ENCODE measurements around the gene IQCE.
"Not testable (repeated sequence)": the region's sequence is repeated elsewhere in the genome, so short reads cannot be mapped to it uniquely, and the experiment has no call there.

IQCE gene

DNA sequence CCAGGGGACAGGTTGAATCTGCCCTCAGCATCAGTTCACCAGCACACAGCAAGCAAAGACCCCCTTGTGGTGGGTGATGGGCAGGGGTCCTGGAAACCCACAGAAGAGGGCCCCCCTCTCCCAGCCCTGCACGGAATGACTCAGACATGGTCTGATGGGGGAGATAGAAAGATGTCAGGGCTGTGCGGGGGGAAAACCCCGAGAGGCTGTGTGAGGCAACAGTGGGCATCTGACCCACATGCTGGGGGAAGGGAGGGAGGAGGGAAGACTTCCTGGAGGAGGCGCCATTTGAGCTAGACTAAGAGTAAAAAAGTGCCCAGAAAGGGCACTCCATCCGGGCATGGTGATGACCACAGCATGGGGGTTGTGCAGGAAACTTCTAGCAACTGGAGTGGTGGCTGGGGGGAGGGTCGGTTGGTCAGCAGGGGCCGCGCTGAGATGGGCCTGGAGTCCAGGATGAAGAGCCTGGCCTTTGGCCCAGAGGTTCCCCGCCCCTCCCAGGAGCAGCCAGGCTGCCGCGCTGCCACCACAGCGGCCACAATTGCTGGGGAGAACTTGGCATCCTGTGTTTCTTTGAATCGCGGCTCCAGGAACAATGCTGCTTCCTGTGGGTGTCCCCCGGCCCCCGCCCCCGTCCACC, 36.7 kb upstream of the IQCE start:
- DNase-seq (ENCODE audit: low spot score): no peak

DNA sequence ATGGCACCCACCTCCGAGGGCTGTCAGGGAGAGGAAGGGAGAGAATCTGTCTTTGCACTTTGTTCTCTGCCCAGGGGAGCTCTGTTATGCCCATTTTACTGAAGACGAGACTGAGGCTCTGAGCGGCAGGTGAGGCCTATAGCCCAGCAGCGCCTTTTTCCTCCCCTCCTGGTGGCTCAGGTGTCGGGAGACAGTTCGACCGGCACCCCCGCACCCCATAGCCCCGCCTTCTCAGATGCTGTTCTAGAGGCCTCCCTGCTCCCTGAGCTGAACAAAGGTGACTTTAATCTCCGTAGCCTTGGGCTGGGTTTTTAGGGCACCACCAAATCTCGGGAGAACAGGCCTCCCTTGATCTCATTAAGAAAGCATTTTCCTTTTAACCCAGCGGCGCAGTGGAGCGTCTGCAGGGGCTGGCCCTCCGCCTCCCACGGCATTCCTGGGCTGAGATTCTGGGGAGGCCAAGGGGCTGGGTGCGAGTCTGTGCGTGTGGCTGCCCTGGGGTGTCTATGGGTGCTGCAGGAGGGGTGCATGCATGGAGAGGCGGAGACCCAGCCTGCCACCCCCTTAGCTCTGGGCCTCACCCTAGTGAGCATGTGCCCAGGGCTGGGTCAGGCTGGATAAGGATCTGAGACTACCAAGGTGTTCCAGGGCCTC, 35.9 kb upstream of the IQCE start:
- DNase-seq (ENCODE audit: low spot score): no peak

DNA sequence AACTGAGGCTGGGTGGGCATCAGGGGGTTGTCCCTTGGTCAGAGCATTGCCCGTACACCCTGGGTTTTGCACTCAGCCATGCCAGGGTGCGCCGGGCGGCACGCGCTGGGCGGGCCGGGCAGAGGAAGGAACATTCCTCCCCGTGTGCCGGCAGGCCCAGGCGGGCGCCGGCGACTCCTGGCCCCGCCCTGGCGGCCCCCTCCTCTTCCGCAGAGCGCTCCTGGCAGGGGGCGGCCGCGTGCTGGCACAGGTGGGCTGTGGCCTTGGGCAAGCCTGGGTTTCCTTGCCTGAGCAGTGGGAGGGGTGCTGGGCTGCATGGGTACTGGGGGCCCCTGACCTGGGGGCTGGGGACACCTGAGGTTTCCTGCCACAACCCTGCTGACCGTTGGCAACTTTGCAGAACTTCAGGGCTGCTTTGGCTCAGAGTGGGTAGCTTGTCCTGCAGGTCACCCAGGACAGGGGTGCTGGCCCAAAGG, 35.3 kb upstream of the IQCE start:
- DNase-seq (ENCODE audit: low spot score): no peak

DNA sequence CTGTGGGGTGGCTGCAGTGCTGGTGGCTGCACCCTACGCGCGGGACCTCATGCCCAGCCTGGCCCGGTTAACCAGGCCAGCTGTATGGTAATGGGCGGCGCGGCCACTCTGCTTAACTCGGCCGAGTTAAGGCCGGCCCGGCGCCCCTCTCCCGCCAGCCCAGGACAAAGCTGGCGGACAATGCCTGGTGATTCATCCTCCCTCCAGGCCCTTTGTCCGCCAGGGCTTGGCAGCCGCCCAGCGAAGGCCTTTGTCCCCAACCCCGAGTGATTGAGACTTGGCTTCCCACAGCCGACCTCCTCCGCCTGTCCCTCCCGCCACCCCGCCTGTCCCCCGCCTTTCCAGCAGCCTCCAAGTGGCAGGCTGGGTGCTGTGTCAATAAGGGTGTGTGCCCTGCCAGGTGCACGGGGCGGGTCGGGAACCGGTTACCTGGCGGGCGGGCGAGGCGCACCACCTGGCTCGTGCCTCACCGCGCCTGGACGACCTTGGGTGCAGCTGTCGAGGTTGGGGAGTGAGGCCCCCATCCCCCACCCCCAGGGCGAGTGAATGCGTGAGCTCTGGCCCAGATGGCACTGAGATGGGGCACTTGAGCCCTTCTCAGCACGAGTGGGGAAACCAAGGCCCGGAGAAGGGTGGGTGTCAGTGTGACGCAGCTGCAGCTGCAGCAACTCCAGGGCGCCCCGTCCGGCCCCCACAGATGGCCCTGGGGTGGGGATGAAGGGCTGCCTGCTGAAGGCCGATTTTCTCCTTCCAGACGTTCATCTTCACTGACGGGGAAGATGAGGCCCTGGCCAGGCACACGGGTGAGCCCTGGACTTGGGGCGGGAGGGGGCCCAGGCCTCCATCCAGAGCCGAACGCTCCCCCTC, 34.6 kb upstream of the IQCE start:
- peak; percentile 94 for DNase-seq (ENCODE audit: low spot score)

DNA sequence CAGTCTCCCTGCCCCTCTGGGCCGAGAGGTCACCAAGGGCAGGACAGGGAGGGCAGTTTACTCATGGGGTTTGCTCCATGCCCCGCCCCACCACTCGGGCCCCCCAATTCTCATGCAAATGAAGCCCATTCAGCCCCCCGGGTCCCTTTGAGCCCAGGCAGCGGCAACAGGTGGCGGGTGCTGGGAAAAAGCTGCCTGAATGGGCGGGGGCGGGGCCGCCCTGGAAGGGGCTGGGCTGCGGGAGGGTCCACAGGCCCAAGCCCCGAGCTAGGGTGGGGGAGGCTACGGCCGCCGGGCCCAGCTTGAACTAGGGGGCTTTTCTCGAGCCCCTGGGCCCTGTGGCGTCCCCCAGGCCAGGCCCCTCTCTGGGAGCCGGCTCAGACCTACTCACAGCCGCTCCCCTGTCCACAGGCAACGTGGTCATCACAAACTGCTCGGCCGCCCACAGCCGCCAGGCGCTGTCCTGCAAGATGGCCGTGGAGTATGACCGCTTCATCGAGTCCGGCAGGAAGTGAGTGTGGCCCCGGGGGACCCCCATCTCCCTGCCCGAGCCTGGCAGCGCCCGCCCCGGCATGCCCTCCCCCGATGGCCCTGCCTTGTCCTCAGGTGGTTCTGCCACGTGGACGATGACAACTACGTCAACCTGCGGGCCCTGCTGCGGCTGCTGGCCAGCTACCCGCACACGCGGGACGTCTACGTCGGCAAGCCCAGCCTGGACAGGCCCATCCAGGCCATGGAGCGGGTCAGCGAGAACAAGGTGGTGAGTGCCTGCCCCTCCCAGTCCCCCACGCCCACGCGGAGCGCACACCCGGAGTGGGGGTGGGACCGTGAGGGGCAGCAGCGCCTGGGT, 33.7 kb upstream of the IQCE start:
- DNase-seq (ENCODE audit: low spot score): no peak

DNA sequence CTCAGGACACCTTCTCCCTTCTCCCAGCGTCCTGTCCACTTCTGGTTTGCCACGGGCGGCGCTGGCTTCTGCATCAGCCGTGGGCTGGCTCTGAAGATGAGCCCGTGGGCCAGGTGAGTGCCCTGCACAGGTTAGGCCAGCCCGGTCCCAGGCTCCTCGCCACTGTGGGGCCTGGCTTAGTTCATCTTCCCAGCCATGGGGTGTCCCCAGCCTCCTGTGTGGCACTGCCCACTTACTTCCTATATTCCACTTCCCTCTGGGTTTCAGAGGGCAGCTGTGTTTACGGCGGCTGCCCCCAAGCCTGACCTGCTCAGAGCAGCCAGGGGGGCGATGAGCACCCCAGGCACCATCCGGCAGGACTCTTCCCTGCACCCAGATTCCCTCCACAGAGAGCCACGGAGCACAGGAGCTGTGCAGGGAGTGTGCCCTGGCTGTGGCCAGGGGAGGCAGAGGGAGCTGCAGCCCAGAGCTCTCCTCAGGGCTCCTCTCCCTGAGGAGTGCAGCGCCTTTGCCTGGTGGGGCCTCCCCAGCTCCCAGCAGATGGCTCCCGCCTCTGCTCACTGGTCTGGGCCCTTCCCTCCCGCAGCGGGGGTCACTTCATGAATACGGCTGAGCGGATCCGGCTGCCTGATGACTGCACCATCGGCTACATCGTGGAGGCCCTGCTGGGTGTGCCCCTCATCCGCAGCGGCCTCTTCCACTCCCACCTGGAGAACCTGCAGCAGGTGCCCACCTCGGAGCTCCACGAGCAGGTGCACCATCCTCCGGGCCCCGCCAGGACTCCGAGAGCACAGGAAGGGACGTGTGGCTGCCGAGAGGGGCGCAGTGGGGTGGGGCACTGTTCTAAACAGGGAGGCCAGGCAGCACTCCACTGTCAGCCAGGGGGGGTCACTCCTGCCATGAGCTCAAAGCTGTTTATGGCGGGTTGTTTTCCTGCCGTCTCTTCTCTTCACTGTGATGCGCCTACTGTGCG, 32.8 kb upstream of the IQCE start:
- DNase-seq (ENCODE audit: low spot score): no peak

DNA sequence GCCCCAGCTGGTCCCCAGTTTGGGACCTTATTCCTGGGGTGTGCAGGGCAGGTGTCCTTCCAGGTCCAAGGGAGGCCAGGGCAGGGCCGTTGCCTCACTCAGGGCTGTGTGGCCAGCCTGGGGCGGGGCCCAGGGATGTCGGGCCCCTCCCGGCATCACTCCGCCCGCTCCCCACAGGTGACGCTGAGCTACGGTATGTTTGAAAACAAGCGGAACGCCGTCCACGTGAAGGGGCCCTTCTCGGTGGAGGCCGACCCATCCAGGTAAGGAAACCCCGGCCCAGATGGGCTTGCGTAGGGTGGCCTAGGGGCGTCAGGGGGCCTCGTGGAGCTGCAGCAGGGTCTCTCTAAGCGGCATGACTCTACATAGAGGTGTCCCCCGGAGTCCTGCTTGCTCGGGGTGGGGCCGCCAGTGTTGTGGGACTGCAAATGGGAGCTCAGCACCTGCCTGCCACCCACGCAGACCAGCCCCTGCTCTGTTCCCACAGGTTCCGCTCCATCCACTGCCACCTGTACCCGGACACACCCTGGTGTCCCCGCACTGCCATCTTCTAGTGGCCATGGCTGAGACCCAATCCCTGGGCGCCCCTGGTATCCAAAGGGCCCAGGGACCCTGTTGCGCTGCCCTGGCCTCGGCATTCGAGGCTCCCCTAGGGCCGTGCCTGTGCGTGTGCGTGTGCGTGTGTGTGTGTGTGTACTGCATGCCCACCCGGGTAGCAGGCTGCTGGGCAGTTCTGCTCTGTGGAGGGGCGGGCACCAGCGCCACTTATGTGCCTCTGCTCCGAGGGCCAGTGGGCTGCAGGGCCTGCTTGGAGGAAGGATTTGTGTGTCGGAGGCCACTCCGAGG, 31.9 kb upstream of the IQCE start:
- DNase-seq (ENCODE audit: low spot score): no peak

DNA sequence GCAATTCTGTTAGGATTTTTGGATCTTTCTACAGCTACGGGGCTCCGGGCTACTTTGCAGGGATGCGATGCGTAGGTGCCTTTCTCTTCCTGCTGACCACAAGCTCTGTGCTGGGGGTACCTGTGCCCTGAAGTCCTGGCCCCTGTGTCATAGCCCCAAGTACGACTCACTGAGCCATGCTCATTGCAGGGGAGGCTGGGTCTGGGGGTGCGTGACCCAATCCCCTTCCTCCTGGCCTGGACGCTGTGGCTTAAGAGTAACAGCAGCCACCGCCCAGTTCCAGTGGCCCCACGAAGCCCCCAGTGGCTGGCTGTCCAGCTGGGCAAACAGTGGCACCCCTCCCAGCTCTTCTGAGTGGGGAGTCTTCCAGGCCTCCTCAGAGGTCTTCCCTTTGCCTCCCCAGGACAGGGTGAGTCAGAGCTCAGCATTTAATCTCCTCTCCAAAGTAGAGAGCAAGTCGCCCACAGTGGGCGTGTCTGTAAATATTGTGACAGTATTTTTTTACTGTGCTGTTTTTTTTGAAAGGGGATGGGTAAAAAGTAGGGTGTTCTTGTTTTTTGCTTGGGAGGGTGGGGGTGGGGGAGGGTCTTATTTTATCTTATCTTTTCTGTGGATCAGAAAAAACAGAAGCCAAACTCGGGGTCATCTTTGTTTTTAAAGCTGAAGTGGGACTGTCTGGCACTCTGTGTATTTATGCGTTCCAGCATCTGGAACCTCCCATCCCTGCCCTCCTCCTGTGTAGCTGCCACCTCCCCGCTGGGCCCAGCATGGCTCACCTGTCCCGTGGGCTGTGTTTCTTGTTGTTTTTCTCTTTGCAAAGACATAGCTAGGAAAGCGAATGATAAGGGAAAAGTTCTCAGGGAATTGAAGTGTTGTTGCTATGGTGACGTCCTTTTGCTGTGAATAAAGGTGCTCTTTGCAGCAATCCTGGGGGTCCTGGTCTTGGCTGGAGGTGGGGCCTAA, 31.0 kb upstream of the IQCE start:
- no peak for DNase-seq (ENCODE audit: low spot score)

DNA sequence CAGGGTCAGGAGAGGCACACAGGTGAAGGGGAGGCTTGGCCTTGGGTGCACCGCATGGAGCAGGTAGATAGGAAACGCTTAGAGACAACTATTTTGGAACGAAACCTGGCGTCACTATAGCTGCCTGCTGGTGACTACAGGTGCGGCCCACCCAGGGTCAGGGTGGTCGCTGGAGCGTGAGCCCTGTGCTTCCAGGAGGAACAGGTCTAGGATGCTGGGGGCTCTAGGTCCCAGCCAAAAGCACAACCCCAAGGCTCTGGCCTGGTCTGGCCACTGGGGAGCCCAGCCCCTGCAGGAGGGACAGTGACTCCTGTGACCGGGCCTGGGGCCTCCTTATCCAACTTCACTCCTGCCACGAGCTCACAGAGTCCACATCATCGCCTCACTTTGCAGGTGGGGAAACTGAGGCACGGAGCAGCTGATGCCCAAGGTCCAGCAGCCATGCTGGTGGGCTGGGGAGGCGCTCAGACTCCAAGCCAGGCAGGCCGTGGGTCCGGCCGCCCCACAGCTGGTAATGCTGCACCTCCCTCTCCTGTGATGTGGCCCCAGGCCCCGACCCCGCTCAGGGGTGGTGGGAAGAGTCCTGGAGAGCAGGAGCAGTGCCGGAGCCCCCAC, 30.2 kb upstream of the IQCE start:
- no peak for DNase-seq (ENCODE audit: low spot score)

DNA sequence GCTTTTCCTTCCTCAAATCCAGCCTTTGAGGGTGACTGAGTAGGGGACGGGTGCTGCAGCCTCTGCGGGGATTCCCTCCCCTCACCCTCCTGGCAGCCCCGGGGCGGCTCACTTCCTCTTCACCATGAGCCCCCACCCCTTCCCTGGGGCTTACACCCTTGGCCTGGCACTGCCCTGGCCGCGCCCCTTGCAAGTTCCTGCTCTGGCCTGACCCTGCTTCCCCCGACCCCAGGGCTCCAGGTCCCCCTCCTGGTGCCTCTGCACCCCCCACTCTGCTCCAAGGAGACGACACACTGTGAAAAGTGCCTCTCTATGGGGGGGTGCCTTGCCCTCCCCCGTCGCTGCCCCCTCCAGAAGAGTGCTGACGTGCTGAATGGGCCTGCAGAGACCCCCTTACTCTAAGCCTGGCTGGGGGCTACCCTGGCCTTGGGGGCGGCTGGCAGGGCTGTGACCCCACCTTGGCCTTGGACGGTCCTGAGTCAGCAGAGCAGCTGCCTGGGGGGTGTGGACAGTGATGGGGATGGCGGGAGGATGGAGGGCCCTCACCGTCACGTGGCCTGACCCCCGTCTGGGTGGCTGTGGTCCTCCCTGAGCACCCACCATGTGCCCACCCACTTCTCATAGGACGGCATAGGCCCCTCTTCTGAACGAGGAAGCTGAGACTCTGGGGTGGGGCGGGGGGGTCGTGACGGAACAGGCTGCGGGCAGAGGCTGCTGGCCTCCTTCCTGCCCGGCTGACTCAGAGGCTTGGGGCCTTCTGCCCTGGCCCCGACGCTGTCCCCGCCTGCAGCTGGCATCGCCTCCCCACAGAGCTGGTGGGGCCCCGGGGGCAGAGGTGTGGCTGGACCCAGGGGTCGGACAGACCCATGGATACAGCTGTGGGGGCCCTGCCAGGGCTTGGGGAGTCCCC, 29.4 kb upstream of the IQCE start:
- DNase-seq (ENCODE audit: low spot score): peak; percentile 52

DNA sequence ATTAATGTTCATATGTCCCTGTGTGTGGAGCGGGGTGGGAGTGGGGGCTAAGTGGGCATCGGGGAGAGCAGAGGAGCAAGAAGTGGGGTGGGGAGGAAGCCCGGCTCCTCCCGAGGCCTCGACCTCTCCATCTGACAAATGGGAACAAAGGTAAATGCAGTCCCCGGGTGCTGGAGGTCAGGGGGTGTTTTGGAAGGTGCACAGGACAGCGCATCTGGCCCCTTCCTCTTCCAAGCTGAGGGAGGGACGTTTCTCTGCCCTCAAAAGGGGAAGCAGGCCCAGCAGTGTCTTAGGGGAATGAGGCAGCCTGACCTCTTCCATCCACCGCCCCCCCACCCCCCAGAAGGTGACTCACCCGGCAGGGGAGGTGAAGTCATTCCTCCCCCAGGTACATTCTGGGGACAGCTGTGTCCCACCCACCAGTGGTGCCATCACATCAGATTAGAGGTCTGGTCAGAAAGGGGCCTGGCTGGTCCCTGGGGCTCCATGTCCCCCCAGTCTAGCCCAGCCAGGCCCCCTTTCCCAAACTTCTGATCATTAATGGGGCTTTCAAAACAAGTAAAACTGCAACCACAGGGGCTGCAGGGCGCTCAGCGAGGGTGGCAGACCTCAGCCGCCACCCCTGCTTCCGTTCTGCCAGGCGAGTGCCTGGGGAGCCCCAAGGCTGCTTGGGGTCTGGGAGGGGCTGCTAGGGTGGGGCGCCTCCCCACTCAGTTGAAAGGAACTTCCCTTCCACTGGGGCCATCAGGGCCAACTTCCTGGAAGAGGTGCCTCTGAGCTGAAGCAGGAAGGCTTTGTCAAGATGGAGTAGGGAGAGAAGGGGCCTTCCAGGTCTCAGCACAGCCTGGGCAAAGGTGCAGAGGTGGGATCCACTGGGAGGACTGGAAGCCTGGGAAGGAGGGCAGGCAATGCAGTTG, 28.4 kb upstream of the IQCE start:
- no peak for DNase-seq (ENCODE audit: low spot score)

DNA sequence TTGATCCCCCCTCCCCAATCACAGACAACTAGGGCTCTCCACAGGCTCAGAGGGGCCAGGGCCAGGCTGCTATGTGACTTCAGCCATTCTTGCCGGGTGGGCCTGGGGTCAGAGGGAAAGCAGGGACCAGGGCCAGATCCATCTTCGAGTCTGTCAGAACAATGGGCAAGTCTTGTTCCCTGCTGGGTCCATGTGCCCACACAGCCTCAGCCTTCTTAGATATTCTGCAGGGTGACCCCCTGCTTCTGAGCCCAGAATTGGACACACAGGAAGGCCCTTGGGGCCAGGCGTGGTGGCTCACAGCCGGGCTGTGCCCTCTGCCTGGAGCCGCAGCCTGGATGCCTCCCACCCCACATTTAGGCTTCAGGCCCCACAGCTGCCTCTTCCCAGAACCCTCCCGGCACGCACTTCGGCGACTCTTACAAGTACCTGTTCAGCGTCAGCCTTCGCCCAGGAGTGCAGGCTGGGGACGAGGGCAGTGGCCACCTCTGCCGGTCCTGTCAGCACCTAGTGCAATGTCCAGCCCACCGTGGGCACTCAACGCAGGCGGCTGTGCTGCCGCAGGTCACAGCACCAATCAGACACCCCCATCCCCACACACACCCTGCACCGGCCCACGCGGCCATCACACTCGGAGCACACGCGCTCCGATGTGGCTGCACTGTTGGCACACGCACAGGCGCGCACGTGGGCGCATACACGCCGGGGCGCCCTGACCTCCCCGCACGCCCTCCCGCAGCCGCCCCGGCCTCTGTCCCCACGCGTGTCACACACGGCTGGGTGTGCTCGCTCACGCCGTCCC, 27.6 kb upstream of the IQCE start:
- not testable (repeated sequence) for DNase-seq (ENCODE audit: low spot score)

DNA sequence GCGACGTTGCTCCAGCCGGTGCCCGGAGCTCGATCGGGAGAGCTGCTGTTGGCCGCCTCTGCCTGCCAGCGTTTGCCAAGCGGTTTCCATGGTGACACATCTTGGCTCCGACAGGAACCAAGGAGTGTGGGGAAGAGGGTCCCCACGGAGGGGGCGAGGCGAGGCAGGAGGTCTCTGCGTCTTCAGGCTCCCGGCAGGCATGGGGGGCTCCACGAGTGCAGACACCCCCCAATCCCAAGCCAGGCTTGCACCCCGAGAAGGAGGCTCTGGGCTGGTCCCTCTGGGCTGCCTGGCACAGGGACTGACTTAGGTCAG, 27.0 kb upstream of the IQCE start:
- DNase-seq (ENCODE audit: low spot score): not testable (repeated sequence)

DNA sequence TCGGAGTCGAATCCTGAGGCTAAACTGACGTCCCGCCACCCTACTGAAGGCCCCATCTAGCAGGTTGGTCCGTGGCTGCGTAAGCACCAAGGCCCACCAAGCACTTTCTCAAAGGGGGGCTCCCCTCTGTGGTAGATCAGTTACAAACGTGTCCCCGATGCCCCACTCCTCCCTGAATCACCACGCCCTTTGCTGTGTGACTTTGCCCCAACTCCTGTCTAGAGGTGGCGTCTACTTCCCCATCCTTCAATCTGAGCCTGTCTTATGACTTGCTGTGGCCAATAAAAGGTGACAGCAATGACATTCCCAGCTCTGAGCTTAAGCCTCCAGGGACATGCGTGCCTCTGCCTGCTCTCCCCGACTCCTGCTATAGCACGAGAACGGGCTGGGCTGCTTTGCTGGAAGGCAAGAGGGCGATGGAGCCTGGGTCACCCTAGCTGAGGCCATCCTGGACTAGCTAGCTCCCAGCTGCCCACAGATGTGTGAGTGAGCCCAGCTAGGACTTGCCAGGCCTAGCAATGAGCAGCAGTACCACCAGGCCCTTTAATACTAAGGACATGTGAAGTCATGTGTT, 26.5 kb upstream of the IQCE start:
- DNase-seq (ENCODE audit: low spot score): not testable (repeated sequence)

DNA sequence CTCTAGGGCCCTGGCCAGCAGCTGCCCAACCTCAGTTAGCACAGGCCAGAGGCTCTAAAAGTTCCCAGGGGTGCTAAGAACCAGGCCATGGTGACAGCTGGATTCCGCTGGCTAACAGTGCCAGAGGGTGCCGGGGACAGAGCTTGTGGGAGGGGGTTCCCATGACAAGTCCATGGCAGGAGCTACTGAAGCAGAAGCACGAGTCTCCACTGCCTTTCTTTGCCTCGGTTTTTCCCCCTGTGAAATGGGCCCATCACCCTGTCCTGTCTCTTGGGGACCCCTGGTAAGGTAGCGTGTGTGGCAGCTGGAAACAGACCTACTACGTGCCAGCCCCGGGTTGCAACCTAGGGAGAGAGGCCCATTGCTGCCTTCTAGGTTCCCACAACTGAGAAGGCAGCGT, 26.0 kb upstream of the IQCE start:
- not testable (repeated sequence) for DNase-seq (ENCODE audit: low spot score)

All from putamen (tissue), 1 donor.